H9 (cell line): ENCODE data around the gene PDK2. TPM values are rescaled to one million over a fixed set of nuclear protein-coding genes. Genes with fewer than 3 reads are reported as not detected.

Experiments
- DNase-seq: peaks from one replicate; pipeline ENCODE4 v3.0.0-alpha.2; 2017
- H2AFZ ChIP-seq: one replicate; pipeline ENCODE4 v1.6.1; 2013; ENCODE audit warnings: mild to moderate bottlenecking, low read length, control low read depth, moderate library complexity
- H2AK5ac ChIP-seq: 2 replicates; pipeline ENCODE4 v1.6.1; 2013; ENCODE audit warnings: low read length, control low read depth, mixed read lengths; ENCODE audit not compliant: insufficient read length
- H2BK120ac ChIP-seq: one replicate; pipeline ENCODE4 v1.6.1; 2013; ENCODE audit warnings: low read depth, mild to moderate bottlenecking, low read length, control low read depth, inconsistent platforms; ENCODE audit not compliant: poor library complexity, severe bottlenecking
- H2BK12ac ChIP-seq: 2 replicates; pipeline ENCODE4 v1.6.1; 2013; ENCODE audit warnings: low read length, control low read depth, mixed read lengths, low read depth; ENCODE audit not compliant: insufficient read length
- H2BK15ac ChIP-seq: 2 replicates; pipeline ENCODE4 v1.6.1; 2013; ENCODE audit warnings: low read depth, low read length, control low read depth
- H2BK20ac ChIP-seq: one replicate; pipeline ENCODE4 v1.6.1; 2013; ENCODE audit warnings: low read depth, mild to moderate bottlenecking, low read length, control low read depth, inconsistent platforms; ENCODE audit not compliant: poor library complexity, severe bottlenecking
- H2BK5ac ChIP-seq: 2 replicates; pipeline ENCODE4 v1.6.1; 2013; ENCODE audit warnings: low read length, control low read depth, mixed read lengths; ENCODE audit not compliant: insufficient read length
- H3K14ac ChIP-seq: 2 replicates; pipeline ENCODE4 v1.6.1; 2013; ENCODE audit warnings: low read length, control low read depth; ENCODE audit not compliant: insufficient read depth
- H3K18ac ChIP-seq: 2 replicates; pipeline ENCODE4 v1.6.1; 2013; ENCODE audit warnings: low read depth, mild to moderate bottlenecking, mixed read lengths, low read length, control low read depth; ENCODE audit not compliant: insufficient read length
- H3K23ac ChIP-seq: 2 replicates; pipeline ENCODE4 v1.6.1; 2013; ENCODE audit warnings: low read length, control low read depth, mixed read lengths, low read depth; ENCODE audit not compliant: insufficient read length
- H3K23me2 ChIP-seq: 2 replicates; pipeline ENCODE4 v1.6.1; 2013; ENCODE audit warnings: low read depth, mild to moderate bottlenecking, mixed read lengths, low read length, control low read depth; ENCODE audit not compliant: insufficient read length, poor library complexity, severe bottlenecking
- H3K27ac ChIP-seq: 2 replicates; pipeline ENCODE4 v1.5.1; 2013; ENCODE audit warnings: low read length, control low read depth, mixed read lengths, low read depth; ENCODE audit not compliant: insufficient read length
- H3K27me3 ChIP-seq: 2 replicates; pipeline ENCODE4 v1.6.1; 2013; ENCODE audit warnings: low read length, control low read depth, inconsistent platforms; ENCODE audit not compliant: insufficient read depth
- H3K4ac ChIP-seq: 2 replicates; pipeline ENCODE4 v1.6.1; 2013; ENCODE audit warnings: low read depth, mild to moderate bottlenecking, control low read depth, inconsistent platforms, low read length, moderate library complexity
- H3K4me1 ChIP-seq: 2 replicates; pipeline ENCODE4 v1.6.1; 2013; ENCODE audit warnings: low read length, control low read depth, inconsistent platforms; ENCODE audit not compliant: insufficient read depth
- H3K4me2 ChIP-seq: 2 replicates; pipeline ENCODE4 v1.6.1; 2013; ENCODE audit warnings: low read length, control low read depth, mixed read lengths; ENCODE audit not compliant: insufficient read length, insufficient read depth
- H3K56ac ChIP-seq: 2 replicates; pipeline ENCODE4 v1.6.1; 2013; ENCODE audit warnings: low read depth, mild to moderate bottlenecking, mixed read lengths, low read length, control low read depth; ENCODE audit not compliant: insufficient read length
- H3K79me1 ChIP-seq: 2 replicates; pipeline ENCODE4 v1.6.1; 2013; ENCODE audit warnings: low read depth, mild to moderate bottlenecking, moderate library complexity, low read length, control low read depth, inconsistent platforms; ENCODE audit not compliant: insufficient read depth, poor library complexity, severe bottlenecking
- H3K79me2 ChIP-seq: 2 replicates; pipeline ENCODE4 v1.6.1; 2013; ENCODE audit warnings: low read length, control low read depth, inconsistent platforms; ENCODE audit not compliant: insufficient read depth
- H3K9ac ChIP-seq: 2 replicates; pipeline ENCODE4 v1.6.1; 2013; ENCODE audit warnings: low read length, control low read depth, mixed read lengths; ENCODE audit not compliant: insufficient read length; ENCODE audit errors: extremely low read depth
- H3K9me3 ChIP-seq: one replicate; pipeline ENCODE4 v1.6.1; 2013; ENCODE audit warnings: low read depth, low read length, inconsistent platforms; ENCODE audit not compliant: control insufficient read depth
- H3T11ph ChIP-seq: one replicate; pipeline ENCODE4 v1.6.1; 2013; ENCODE audit warnings: mild to moderate bottlenecking, low read length, control low read depth, inconsistent platforms
- H4K20me1 ChIP-seq: one replicate; pipeline ENCODE4 v1.6.1; 2013; ENCODE audit not compliant: control insufficient read depth, insufficient read length, insufficient read depth
- H4K5ac ChIP-seq: 2 replicates; pipeline ENCODE4 v1.6.1; 2013; ENCODE audit warnings: low read depth, mild to moderate bottlenecking, mixed read lengths, low read length, control low read depth; ENCODE audit not compliant: insufficient read length
- H4K8ac ChIP-seq: replicated peaks from 2 replicates; pipeline ENCODE4 v1.6.1; 2013; ENCODE audit warnings: low read length, control low read depth, mixed read lengths, low read depth; ENCODE audit not compliant: insufficient read length
- H4K91ac ChIP-seq: 2 replicates; pipeline ENCODE4 v1.6.1; 2013; ENCODE audit warnings: low read depth, mild to moderate bottlenecking, moderate library complexity, mixed read lengths, low read length, control low read depth; ENCODE audit not compliant: insufficient read length
- H3K27ac Mint-ChIP-seq, 3 experiments: 2 replicates in 2 of 3; 3 replicates in 1 of 3; pipeline ENCODE4 v1.8.0; 2020 to 2021; ENCODE audit warnings: mixed read lengths in 3 of 3, mild to moderate bottlenecking in 1 of 3, moderate library complexity in 1 of 3
- H3K27me3 Mint-ChIP-seq: 2 replicates; pipeline ENCODE4 v1.8.0; 2021; ENCODE audit warnings: low read depth, mild to moderate bottlenecking, moderate library complexity, mixed read lengths
- H3K36me3 Mint-ChIP-seq, 3 experiments: 2 replicates in 2 of 3; 3 replicates in 1 of 3; pipeline ENCODE4 v1.8.0; 2020 to 2021; ENCODE audit warnings: low read depth in 3 of 3, mixed read lengths in 3 of 3; ENCODE audit not compliant: insufficient read depth in 1 of 3
- H3K4me1 Mint-ChIP-seq, 2 experiments: 2 replicates each; pipeline ENCODE4 v1.8.0; 2020; ENCODE audit warnings: mixed read lengths in 2 of 2
- H3K4me3 Mint-ChIP-seq, 2 experiments: 2 replicates in 1 of 2; 3 replicates in 1 of 2; pipeline ENCODE4 v1.8.0; 2020 to 2021; ENCODE audit warnings: mild to moderate bottlenecking in 2 of 2, mixed read lengths in 2 of 2, moderate library complexity in 1 of 2
- H3K9me3 Mint-ChIP-seq, 2 experiments: 2 replicates in 1 of 2; 3 replicates in 1 of 2; pipeline ENCODE4 v1.8.0; 2020; ENCODE audit warnings: mild to moderate bottlenecking in 2 of 2, mixed read lengths in 2 of 2, moderate library complexity in 1 of 2
- WGBS: extraction: QIAGEN DNeasy Blood & Tissue Kit; methylation state at CpG from one replicate; pipeline ENCODE4 v1.1.7; 2013; ENCODE audit warnings: missing lambda C conversion rate, low lambda C conversion rate, mixed read lengths; ENCODE audit not compliant: insufficient read length; ENCODE audit errors: extremely low coverage; 5-methylcytosine and 5-hydroxymethylcytosine counted together
- total RNA-seq: library from RNA; stranded (reverse); gene quantifications from 2 replicates; pipeline ENCODE4 v1.2.1, GENCODE V29; 2021
- TF ChIP-seq, protein P1 (sequence below): fragments of 200-600 bp; sonication (generic); conservative IDR thresholded peaks from 3 replicates; pipeline ENCODE4 v1.8.0; 2021; ENCODE audit warnings: antibody characterized with exemption, mild to moderate bottlenecking

Gene PDK2
- total RNA-seq, 1 experiment from 2014 or later: 19.9 TPM

DNA sequence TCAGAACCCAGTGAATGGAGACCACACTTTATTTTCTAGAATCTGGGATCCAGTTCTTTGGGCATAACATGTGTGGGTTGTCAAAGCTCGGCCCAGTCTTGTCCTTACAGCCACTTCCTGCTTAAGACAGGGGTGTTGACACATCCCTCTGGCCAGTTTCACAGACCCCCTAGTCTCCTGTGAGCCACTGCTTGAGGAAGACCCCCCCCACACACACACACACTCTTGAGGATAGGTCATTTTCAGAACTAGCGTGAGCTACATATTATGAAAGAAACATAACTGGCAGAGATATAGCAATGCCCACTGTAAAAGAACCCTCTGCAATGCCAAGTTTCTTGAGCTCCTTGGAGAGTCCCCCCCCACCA, 3.2 kb upstream of the PDK2 start:
- Histone ChIP-seq H2AFZ (no peak overlapping the region), H4K20me1 (no peaks in the 10 kb centered on the region), H4K91ac (no peak overlapping the region), H3K23me2 (peaks cover 12% of the 10 kb centered on the region), H3K23ac (no peak overlapping the region), H3T11ph (no peak overlapping the region), H4K5ac (no peak overlapping the region), H4K8ac (no peak overlapping the region), H3K27ac (no peak overlapping the region), H3K9me3 (no peaks in the 10 kb centered on the region), H2AK5ac (no peak overlapping the region), H3K4ac (no peak overlapping the region), H2BK20ac (no peak overlapping the region), H3K4me1 (no peaks in the 10 kb centered on the region), H3K14ac (no peak overlapping the region), H3K9ac (no peak overlapping the region), H3K79me1 (no peaks in the 10 kb centered on the region), H3K79me2 (no peaks in the 10 kb centered on the region), H3K18ac (no peak overlapping the region), H2BK5ac (no peak overlapping the region), H2BK120ac (no peak overlapping the region), H3K56ac (no peak overlapping the region), H3K4me2 (no peak overlapping the region), H2BK15ac (no peak overlapping the region), H3K27me3 (no peaks in the 10 kb centered on the region), H2BK12ac (no peak overlapping the region)
- peaks cover 14 to 22% of the 10 kb centered on the region in 2 experiments for H3K4me1 Mint-ChIP-seq
- DNase-seq: no peak
- no peak overlapping the region for H3K4me3 Mint-ChIP-seq
- no CpG with 5 or more reads among the region's 2 CpGs for WGBS
- no peaks in the 10 kb centered on the region for H3K9me3 Mint-ChIP-seq
- TF ChIP-seq, protein P1, sequence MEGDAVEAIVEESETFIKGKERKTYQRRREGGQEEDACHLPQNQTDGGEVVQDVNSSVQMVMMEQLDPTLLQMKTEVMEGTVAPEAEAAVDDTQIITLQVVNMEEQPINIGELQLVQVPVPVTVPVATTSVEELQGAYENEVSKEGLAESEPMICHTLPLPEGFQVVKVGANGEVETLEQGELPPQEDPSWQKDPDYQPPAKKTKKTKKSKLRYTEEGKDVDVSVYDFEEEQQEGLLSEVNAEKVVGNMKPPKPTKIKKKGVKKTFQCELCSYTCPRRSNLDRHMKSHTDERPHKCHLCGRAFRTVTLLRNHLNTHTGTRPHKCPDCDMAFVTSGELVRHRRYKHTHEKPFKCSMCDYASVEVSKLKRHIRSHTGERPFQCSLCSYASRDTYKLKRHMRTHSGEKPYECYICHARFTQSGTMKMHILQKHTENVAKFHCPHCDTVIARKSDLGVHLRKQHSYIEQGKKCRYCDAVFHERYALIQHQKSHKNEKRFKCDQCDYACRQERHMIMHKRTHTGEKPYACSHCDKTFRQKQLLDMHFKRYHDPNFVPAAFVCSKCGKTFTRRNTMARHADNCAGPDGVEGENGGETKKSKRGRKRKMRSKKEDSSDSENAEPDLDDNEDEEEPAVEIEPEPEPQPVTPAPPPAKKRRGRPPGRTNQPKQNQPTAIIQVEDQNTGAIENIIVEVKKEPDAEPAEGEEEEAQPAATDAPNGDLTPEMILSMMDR: no peak
- H3K27ac Mint-ChIP-seq: no peak overlapping the region
- peaks cover 2% of the 10 kb centered on the region; the same call in 1 of the 2 replicates for H3K27me3 Mint-ChIP-seq
- no peaks in the 10 kb centered on the region for H3K36me3 Mint-ChIP-seq
